Placental epithelial cell (primary cell): ENCODE results near the gene PDPN. TPM values are rescaled to one million over a fixed set of nuclear protein-coding genes. Genes with fewer than 3 reads are reported as not detected.

ENCODE experiments used
- small RNA-seq: library from RNA; depleted of rRNA; stranded (forward); fragments of <200 nt; gene quantifications from one replicate; pipeline ENCODE3, GENCODE V24; 2012
- total RNA-seq: library from RNA; depleted of rRNA; stranded (reverse); fragments of >200 nt; gene quantifications from 2 replicates; pipeline ENCODE4 v1.2.3, GENCODE V29; 2012

The PDPN gene, protein sequence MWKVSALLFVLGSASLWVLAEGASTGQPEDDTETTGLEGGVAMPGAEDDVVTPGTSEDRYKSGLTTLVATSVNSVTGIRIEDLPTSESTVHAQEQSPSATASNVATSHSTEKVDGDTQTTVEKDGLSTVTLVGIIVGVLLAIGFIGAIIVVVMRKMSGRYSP
- 89.1 and 115 TPM in 2 replicates for total RNA-seq

DNA sequence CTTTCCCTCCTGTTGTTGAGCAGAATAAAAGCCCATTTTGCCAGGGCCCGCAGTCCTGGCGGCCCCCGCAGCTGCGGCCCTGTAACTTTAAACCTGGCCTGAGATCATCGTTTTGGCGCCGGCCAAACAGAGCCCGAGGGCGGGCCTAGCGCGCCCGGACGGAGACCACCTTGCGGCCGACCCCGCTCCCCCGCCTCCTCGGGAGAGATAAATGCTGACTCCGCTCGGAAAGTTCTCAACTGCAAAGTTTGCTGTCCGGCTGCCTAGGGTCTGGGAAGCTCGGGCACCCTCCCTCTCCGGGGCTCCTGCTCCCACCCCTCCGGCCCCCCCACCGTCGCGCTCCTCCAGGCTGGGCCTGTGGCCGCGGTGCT, at the start of gene PDPN:
PDPN (plus strand) TSS at position 238 of the 371 bp plus-strand sequence. CDS start 202 bp downstream, outside the sequence.

Small RNA genes lying within 50 kb of the gene (small RNA-seq; reads per million reads assigned to genes)
- not detected for gene RNA5SP41

Other genes starting within 250 kb of the PDPN start
- not detected in 2 replicates for gene PRAMEF14, start 236.7 kb upstream of the PDPN start, total RNA-seq
- gene PRAMEF19, start 211.9 kb upstream of the PDPN start, total RNA-seq = not detected in 2 replicates
- gene PRAMEF17, start 194.2 kb upstream of the PDPN start, total RNA-seq = not detected in 2 replicates
- not detected in 2 replicates for gene PRAMEF20, start 173.4 kb upstream of the PDPN start, total RNA-seq
- gene LRRC38, start 69.8 kb upstream of the PDPN start, total RNA-seq = not detected in 2 replicates
- 18.7 and 19.2 TPM in 2 replicates for gene PRDM2, start 116.4 kb downstream of the PDPN start, total RNA-seq